Measurements from ENCODE around the gene PRICKLE2. TPM values are rescaled to one million over a fixed set of nuclear protein-coding genes. Genes with fewer than 3 reads are reported as not detected.

Gene PRICKLE2, protein sequence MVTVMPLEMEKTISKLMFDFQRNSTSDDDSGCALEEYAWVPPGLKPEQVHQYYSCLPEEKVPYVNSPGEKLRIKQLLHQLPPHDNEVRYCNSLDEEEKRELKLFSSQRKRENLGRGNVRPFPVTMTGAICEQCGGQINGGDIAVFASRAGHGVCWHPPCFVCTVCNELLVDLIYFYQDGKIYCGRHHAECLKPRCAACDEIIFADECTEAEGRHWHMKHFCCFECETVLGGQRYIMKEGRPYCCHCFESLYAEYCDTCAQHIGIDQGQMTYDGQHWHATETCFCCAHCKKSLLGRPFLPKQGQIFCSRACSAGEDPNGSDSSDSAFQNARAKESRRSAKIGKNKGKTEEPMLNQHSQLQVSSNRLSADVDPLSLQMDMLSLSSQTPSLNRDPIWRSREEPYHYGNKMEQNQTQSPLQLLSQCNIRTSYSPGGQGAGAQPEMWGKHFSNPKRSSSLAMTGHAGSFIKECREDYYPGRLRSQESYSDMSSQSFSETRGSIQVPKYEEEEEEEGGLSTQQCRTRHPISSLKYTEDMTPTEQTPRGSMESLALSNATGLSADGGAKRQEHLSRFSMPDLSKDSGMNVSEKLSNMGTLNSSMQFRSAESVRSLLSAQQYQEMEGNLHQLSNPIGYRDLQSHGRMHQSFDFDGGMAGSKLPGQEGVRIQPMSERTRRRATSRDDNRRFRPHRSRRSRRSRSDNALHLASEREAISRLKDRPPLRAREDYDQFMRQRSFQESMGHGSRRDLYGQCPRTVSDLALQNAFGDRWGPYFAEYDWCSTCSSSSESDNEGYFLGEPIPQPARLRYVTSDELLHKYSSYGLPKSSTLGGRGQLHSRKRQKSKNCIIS
- 34.0 TPM for total RNA-seq

DNA sequence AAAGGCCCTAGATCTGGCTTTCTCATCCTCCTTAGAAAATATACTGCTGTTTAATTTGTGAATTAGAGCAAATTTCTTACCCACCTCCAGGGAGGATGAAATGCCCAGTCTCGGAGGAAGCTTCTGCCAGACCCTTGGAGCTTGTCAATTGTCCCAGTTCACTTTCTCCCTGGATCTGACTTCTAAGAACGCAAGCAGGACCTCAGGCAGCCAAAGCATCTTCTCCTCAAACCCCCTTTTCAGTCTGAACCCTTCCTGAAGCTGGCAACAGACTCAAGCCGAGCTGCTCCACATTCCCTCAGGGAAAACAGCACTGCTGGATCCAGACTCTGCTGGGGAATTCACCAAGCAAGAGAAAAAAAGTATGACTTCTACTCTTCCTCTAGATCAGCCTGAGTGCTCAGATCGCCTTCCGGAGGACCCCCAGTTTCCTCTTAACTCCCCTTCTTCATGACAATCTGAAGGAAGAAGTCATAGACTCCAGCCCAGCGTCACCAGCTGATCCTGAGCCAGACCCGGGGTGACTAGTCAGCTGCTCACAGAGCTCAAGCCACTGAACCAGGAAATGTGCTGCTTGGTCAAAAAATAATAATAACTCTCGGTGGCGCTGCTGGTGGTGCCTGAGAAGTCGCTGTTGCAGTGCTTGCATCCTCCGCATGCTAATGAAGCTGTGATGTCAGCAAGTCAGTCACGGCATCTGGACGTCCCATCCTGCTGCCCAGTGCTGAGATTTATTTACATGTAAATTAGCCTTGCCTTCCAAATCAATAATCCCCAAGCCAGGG is at the start of gene PRICKLE2:
Gene PRICKLE2 (minus strand): TSS at position 641 of the 785 bp plus-strand sequence. CDS start 26,539 bp downstream, outside the sequence.
- intact Hi-C loops (cut with DNase I): no loop called here
- DNase-seq (ENCODE audit: low spot score) (peak; percentile 90), ATAC-seq (peak; percentile 88)

DNA sequence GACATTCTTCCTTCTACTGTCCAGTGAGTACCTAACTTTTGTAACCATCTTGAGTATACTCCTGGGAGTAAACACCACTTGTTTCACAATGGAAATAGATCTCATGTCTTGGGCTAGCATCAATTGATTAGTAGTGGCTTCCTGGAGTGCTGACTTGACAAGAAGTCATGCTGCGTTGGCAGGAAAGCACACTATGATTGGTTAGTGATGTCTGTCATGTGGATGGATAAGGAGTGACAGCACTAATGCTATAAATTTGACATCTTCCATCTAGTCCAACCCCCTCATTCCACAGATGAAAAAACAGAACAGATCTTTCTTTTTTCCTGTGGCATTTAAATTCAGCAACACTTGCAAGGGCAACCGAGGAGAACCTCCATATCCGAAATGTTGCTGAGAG is 47.6 kb upstream of the PRICKLE2 start:
- DNase-seq (ENCODE audit: low spot score) (no peak), ATAC-seq (no peak)
- intact Hi-C loops (cut with DNase I): no loop called here

DNA sequence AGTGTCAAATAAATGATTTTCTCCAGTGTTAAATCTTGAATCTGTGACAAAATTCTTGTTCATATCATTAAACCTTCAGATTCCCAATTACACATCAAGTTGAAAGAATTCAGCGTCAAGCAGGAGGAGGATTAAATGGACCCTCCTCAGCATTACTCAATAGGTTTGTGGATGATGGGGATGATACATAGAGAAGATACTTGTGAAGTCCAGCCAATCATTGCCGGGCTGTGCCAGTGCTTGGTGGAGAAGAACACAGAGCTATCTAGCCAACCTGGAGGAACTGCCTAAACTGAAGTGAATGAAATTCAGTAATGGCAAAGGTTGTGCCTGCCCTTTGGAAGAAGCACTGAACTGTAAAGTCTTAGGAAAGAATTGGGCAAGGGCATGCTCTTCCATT is 47.0 kb upstream of the PRICKLE2 start:
- ATAC-seq (no peak), DNase-seq (ENCODE audit: low spot score) (no peak)
- intact Hi-C loops (cut with DNase I): no loop called here

DNA sequence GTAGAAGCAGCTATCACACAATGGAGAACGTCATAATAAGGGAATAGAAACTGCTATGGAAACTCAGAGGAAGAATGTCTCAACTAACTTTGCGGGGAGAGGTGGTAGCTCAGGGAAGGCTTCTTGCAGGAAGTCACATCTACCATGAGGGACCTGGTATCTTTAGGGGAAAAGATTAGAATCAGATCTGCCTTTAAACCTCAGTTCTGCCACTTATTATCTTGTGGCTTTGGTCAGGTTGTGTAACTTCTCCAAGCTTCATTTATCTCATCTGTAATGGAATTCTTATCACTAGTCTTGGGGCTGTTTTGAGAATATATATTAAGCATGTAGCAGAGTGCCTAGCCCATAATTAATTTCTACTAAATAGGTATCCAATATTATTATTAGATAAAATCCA is 46.4 kb upstream of the PRICKLE2 start:
- DNase-seq (ENCODE audit: low spot score) (no peak), ATAC-seq (no peak)
- intact Hi-C loops (cut with DNase I): no loop called here

DNA sequence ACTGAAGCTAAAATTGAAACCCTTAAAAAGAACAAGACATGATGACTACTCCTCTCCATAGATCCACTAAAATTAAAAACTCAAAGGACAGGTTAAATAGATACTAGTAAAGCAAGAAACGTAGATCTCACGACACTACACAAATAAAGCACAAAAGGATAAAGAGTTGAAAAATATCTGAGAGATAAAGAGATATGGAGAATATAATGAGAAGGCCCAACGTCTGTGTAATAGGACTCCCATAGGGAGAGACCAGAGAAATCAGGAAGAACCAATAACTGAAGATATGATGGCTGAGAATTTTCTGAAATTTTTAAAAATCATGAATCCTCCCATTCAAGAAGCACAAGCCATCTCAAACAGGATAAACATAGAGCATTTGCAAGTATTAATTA is 45.6 kb upstream of the PRICKLE2 start:
- DNase-seq (ENCODE audit: low spot score) (no peak), ATAC-seq (no peak)
- intact Hi-C loops (cut with DNase I): no loop called here

DNA sequence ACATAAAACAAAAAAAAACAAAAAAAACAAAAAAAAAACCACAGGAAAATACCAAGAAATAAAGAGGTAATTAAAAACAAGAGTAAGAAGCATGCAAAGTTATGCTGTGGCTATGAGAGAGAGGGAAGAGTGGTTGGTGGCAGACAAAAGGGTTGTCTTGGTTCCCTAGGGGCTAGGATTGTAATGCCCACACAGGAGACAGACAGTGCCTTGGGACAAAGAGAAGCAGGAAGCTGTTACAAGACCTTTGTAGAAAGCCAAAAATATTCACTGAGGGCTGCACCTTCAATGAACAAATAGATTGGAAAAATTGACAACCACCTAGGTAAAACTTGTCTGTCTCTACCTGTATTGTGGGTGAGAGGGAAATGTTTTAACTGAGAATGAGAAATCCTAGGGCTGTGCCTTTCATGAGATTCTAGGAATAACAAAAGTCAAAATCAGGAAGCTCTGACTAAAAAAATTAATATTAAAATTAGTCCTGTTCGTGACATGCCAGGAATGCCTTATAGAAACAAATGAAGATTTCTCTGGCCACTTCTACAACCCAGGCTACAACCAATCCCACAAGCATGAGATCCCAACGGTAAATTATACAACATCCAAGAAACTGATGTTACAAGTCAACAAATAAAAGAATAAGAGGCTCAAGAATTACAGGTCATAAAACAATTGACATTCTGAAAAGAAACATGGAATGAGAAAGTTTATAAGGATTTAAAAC is 45.0 kb upstream of the PRICKLE2 start:
- no peak for DNase-seq (ENCODE audit: low spot score)
- no peak for ATAC-seq
- intact Hi-C loops (cut with DNase I): no loop called here

DNA sequence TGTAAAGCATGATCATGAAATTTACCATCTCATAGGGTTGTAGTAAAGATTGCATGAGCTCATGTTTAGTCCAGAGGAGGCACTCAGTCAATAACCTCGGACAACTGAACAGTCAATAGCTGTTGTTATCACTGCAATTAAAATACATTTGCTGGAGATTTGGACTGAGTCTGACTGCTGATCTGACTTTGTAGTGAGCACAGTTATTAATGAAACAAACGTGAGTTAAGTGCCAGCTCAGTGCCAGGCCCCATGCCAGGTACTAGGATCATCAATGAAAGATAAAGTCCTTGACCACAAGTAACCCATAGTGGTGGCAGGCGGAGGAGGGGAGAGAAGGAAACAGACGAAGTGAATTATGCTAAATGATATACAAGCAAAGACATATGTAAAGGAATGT is 43.7 kb upstream of the PRICKLE2 start:
- DNase-seq (ENCODE audit: low spot score): no peak

DNA sequence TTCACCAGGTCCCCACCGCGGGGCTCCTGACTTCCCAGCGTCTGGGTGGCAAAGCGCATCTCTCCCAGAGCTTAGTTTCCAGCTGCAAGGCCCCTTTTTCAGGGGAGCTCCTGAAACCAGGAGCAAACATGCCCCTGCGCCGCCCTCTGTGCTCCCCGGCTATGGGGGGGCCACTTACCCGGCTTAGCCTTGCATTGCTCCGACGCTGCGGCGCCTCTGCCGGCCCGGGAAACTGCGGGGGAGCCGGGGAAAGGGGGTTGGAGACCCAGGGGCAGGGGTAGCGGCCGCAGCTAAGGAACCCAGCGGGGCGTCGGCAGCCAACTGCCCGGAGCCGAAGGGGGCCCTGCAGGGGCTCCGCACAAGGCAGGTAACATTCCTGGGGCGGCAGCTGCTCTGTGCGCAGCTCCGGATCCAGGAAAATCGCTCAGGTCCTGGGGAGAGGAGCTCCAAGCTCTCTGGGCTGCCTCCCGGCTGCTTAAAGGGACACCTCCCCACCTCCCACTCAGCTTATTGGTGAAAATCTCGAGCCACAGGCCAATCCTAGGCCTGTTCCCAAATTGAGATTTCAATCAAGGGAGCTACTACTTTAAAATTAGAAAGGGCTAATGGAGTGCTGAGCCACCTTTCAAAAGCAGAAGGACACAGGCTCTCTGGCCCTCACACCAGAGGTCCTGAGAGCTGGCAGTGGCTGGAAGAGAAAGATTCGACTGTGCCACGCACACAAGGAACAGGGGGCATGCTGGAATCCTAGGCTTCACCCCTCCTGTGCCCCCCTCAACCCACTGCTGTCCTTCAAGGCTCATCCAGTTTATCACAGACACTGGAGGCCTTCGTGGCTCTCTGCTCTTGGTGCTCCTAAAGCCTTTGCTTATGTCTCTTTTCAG is 42.7 kb upstream of the PRICKLE2 start:
- ATAC-seq (peak; percentile 87), DNase-seq (ENCODE audit: low spot score) (peak; percentile 74)
- intact Hi-C loops (cut with DNase I): no loop called here

More for the DNA sequence above, 43.7 kb upstream of the PRICKLE2 start:
- no peak for ATAC-seq
- intact Hi-C loops (cut with DNase I): no loop called here

DNA sequence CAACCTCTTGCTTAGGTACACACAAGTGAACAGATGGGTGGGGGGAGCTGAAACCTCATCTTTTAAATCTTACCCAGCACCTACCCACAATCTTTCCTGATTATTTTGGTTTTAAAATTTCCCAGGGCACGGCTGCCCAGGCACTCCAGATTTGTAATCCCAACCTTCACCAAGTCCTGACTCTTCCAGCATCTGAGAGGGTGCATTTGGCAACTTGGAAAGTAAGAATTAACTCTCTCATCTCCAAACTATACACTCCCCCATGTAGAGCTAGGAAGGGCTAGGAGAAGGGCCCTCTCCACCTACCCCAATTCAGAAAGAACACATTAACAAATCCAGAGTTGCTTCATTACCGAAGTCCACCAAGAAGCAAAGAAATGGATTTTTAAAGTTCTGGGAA is 41.7 kb upstream of the PRICKLE2 start:
- DNase-seq (ENCODE audit: low spot score) (no peak), ATAC-seq (peak; percentile 15)
- intact Hi-C loops (cut with DNase I): no loop called here

DNA sequence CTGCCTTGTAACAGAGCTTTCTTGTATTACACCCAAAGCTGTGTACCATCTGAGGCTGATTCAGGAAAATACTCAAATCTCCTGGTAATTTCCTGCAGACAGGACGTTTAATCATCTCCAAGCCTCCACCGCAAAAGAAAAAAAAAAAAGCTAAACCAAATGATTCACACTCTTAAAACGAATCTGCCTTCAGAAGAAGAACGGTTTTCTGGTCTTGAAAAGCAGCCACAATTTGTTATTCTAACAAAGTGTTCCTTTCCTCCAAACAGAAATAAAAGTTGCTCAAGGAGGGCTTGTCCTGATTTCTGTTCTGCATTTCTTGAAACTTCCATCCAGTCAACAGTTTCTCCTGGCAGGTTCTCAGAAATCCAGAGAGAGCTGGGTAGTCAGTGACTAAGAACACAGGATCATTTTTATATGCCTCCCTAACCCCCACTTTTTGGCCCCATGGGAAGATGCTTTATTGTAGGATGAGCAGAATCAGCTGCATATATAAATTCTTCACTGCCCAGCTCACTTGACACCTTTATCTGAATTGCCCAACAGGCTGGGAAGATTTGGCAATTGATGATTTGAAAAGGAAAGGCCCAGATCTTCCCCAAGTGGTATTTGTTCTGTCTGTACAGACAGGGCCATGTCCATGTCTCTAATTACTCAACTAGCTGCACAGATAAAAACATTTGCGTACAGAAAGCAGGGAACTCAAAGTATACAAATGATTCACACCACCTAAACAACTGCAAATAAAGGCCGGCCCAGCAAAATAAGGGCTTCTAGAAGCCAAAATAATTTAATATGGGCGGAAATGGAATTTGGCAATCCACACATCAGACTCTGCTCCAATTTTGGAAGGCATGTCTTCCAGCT is 41.0 kb upstream of the PRICKLE2 start:
- ATAC-seq: peak; percentile 84
- intact Hi-C loops (cut with DNase I): no loop called here
- DNase-seq (ENCODE audit: low spot score): no peak

DNA sequence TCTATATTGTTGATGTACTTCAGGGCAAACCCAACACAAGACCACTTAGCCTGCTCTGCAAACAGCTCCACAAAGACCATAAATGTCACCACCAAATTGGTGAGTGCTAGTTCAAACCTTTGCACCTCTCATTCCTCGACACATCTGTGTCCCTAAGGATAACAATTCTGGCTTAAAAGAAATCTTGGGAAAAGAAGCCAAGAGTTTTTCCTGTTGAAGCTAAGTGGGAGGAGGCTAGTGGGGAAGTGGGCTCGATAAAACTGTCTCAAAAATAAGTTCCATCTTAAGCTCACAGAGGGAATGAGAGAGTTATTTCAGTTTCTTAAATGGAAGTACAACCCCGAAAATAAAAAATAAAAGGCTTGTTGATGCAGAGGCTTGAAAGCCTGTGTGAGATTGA is 40.4 kb upstream of the PRICKLE2 start:
- ATAC-seq (no peak), DNase-seq (ENCODE audit: low spot score) (no peak)
- intact Hi-C loops (cut with DNase I): no loop called here

DNA sequence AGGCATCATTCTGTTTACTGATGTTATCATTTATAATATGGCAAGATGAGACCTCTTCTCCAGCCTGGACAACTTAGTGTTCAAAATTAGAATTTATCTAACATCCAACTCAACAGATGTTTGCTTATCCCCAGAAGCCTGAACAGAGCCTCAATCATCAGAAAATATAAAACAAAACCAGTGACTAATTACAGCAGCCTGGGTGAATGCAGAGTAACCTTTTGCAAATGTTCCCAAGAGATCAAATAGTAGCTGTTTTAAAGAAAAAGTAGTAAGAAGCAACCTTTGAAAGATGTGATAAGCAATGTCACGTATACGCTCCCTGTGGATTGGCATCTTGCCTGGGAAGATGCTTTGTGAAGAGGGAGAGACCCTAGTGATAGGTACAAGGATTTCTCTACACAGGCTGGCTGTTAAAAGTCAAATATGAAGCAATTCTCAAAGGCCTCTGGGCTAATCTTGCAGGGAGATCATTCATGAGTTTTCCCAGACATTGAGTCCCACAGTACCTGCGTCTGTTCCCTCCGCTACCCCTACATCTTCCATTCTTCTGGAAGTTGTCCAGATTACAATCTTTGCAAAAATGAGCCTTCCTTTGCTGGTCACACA is 39.3 kb upstream of the PRICKLE2 start:
- no peak for ATAC-seq
- intact Hi-C loops (cut with DNase I): no loop called here
- DNase-seq (ENCODE audit: low spot score): no peak

DNA sequence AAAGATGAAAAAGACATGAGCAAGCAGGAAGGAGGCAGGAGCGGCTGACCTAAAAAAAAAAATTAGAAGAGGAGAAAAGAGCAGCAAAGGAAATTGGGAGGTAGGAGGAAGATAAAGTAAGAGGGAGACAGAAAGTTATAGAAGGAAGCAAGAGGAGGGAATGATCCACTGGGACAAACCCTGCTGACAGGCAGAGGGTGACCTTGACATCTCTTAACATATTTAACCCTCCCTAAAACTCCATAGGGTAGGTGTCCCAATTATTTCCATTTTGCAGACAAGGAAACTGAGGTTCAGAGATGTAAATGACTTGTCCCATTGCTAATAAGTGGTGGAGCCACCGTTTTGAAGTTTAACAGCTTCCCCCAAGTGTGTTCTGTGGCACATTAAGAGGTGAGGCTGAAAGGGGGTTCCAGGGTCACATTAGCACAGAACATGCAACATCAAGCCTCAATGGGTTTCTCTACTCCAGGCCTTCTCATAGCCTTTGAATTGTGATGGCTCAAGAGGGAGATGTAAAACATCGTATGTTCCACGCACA is 37.4 kb upstream of the PRICKLE2 start:
- no peak for ATAC-seq
- DNase-seq (ENCODE audit: low spot score): no peak
- intact Hi-C loops (cut with DNase I): no loop called here

DNA sequence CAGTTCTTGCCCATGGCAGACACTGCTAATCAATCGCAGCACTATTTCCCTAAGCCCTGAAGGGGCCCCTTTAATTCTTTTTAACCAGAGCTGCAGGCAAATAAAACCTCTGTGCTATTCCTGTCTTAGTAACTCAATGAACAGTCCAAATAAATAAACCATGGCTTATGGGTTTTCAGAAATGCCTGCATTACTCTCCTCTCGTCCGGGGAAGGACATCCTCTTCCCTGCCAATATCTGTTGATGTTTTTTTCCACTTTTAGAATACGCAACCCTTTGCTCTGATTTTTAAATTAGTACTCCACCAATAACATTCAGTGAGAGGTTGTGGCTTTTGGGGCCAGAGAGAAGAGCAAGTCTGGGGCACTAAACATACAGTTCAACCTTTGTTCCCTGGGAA is 35.2 kb upstream of the PRICKLE2 start:
- intact Hi-C loops (cut with DNase I): no loop called here
- ATAC-seq (peak; percentile 27), DNase-seq (ENCODE audit: low spot score) (no peak)

DNA sequence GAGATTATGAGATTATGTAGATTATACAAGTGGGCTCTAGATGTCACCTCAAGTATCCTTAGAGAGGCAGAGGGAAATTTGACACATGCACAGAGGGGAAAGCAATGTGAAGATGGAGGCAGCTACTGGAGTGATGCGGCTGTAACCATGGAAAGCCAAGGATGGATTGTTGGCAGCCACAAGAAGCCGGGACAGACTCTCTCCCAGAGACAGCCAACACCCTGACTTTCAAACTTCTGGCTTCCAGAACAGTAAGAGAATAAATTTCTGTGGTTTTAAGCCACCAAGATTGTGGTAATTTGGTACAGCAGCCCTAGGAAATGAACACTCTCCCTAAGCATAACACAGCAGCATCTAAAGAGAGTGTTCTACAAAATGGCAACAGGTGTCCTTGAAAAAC is 34.4 kb upstream of the PRICKLE2 start:
- ATAC-seq: peak; percentile 30
- intact Hi-C loops (cut with DNase I): no loop called here
- DNase-seq (ENCODE audit: low spot score): no peak

DNA sequence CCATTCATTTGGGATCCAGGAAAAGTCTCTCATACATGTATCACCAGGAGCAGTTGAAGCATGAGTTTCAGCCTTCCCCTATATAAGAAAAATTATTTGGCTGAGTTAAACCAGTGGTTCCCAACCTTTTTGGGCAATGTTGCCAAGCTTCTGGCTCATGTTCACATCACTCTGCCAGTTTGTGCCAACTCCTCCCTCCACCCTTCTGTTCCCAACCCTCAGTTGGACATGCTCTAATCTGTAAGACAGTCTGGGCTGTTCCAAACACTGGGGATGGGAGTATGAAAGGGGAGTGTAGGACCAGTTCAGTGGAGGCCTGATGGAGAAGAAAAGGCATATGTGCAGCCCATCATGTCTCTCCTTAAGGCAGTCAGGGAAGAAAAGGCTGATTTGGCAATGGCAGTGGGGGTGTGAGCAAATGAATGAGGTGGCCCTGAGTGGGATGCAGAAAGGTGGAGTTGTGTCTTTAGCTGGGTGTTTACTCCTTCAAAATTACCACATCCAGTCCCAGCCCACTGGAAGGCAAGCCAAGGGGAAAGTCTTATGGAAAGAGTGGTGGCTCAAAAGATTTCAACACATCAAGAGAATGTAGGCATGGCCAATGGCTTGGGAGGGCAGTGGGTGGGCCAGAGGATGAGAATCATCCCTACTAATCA is 32.0 kb upstream of the PRICKLE2 start:
- intact Hi-C loops (cut with DNase I): no loop called here
- ATAC-seq: no peak
- DNase-seq (ENCODE audit: low spot score): no peak
